Iris pigment epithelial cell (primary cell): ENCODE results near the gene AFAP1L2.

ENCODE experiments used
- DNase-seq: peaks from one replicate; pipeline ENCODE4 v3.0.0-alpha.2; 2011; ENCODE audit warnings: low read depth

Gene AFAP1L2

DNA sequence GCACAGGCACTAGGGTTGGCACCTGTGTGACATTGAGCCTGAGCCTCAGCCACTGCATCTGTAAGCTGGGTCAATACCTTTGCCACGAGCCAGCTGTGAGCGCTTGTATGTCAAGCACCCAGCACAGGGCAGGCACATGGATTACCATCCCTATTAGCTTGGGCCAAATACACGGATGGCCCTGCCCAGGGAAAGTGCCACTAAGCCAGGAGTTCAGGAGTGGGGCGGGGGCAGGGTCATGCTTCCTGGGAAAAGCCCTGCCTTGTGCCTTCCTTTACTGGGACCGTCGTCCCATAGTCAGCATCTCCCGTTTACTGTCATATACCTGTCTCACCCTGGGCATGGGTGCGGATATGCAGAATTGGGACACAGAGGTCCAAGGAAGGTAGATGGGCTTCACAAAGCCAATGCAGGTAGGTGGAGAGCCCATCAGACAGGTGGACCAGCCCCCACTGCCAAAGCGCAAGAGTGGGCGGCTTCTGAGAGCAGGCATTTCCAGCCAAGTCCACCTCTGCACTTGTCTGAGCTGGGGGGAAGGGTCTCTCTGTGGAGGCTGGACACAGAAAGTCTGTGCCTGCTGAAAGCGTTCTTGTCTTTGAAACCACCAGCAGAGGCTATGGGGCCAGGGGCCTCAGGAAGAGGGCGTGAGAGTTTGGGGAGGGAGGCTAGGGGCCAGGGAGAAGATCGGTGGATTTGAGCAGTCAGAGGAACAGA is 92.6 kb downstream of the AFAP1L2 start:
- DNase-seq, result no peak

DNA sequence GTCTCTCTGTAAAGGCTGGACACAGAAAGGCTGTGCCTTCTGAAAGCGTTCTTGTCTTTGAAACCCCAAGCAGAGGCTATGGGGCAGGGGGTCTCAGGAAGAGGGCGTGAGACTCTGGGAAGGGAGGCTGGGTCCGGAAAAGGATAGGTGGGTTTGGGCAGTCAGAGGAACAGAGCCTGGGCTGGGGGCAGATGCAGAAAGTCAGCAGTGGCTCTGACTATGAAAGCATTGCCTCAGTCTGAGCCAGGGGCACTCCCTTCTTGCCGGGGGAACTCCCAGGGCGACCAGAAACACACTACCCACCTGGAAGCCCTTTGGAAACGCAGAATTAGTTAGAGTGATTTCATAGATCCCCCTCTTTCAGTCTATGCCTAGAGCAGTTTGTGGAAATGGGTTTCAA is 93.3 kb downstream of the AFAP1L2 start:
- DNase-seq, result no peak

DNA sequence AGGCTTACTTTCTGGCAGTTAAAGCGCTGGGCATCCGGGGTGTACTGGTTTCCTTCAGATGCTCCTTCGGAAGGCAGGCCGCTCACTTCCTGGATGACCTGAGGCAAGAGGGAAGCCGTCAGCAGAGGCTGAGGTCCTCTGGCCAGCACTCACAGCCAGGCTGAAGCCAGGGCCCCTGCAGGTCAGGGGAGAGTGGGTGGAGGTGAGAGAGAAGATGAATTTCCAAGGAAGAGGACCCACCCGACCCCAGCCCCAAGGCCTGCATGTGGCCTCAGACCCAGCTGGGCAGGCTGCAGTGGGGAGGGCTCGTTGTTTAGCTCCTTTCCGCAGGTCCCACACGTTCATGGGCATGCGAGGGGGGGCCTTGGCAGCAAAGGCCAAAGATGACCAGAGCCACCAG is 94.0 kb downstream of the AFAP1L2 start:
- no peak for DNase-seq

DNA sequence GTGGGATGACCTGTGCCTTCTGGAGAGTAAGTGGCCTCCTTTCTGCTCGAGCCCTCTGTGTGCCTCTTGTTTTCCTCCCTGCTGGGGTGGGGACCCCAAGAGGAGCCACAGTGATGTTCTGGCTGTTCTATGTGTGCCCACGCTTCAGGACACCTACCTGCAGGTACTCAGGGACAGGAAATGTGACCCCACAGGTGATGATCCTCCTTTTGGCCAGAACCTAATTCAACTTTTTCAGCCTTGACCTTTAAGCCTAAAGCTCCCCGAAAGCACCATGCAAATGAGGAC is 95.0 kb downstream of the AFAP1L2 start:
- DNase-seq, result no peak

DNA sequence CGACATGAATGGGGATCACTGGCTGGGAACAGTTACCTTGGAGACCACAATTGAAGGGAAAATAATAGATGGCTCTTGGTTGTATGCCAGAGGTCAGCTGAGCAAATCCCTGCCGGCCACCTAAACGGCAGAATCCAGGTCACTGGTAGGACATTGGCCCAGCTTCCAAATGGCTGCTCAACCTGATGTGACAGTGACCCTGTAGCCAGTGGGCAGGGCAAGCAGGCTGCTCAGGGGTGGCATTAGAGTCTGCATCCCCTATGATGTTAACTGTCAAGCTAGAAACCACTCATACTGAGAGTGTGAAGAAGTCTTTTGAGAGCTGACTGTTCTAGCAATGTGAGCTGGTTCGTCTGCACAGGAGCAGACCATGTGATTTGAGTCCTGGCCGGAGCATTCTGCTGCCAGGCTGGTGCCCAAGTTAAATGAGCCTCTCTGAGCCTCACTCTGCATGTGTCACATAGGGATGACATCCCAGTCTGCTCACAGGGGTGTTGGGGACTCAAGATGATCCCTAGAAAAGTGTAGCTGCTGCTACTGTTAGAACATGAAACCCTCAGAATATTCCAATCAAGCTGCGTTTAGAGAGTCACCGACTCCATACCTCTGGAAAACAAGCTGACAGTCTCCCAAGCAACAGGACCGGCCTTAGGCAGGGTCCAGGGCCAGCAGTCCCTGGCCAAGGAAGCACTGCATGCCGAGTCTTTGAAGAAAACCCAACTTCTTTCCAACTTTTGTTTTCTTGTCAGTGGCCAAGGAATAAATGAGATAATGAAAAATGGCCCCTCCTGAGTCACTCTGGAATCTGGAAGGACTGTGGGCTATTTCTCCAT is 95.6 kb downstream of the AFAP1L2 start:
- DNase-seq, result peak; percentile 18

DNA sequence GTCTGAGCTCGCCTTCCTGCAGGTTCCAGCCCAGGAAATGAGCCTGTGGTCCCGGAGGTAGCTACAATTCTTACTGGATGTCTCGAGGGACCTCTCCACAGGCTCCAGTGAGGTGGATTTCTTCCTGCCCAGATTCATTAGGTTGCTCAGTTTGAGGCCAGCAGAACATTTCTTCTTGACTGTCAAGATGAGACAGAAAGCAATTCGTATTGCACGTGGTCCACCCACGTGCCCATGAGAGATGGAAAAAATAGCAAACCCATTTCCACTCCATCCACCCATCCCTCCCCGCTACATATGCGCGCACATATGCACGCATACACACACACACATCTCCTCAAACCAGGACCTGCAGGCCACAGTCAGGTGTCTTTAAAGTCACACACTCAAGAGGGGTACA is 96.6 kb downstream of the AFAP1L2 start:
- DNase-seq, result no peak

DNA sequence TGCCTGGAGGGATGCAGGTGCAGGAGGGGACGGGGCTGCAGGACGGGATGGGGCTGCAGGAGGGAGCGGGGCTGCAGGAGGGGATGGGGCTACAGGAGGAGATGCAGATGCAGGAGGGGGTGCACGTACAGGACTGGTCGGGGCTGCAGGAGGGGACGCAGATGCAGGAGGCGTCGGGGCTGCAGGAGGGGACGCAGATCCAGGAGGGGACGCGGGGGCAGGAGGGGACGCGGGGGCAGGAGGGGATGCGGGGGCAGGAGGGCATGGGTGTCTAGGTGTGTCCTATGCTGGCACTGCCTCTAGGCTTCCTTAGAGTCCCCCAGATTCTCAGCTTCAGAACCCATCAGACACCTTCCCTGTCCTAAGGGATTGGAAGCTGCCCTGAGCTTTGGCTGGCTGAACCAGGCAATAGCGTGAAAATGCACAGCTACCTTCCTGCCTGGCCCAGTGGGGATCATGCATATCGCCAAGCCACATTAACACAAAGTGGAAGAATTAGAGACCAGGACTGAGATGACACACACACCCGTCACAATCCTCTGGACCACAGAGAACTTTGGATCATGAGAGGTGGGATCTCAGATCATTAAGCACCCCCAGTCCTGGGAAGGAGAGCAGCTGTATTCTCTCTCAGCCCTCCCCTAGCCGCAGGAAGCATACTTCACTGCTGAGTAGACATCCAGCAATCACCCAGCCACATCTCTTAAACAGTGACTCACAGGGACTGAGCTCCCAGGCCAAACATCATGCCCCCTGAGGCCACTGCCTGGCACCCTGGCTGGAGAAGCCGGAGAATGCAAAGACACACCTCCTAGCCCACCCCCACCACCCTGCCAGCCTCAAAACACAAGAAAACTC is 98.0 kb downstream of the AFAP1L2 start:
- DNase-seq, result peak; percentile 92

DNA sequence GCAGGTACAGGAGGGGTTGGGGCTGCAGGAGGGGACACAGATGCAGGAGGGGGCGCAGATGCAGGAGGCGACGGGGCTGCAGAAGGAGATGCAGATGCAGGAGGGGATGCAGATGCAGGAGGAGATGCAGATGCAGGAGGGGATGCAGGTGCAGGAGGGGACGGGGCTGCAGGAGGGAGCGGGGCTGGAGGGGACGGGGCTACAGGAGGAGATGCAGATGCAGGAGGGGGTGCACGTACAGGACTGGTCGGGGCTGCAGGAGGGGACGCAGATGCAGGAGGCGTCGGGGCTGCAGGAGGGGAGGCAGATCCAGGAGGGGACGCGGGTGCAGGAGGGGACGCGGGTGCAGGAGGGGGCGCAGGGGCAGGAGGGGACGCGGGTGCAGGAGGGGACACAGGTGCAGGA is 98.8 kb downstream of the AFAP1L2 start:
- DNase-seq, result no peak

DNA sequence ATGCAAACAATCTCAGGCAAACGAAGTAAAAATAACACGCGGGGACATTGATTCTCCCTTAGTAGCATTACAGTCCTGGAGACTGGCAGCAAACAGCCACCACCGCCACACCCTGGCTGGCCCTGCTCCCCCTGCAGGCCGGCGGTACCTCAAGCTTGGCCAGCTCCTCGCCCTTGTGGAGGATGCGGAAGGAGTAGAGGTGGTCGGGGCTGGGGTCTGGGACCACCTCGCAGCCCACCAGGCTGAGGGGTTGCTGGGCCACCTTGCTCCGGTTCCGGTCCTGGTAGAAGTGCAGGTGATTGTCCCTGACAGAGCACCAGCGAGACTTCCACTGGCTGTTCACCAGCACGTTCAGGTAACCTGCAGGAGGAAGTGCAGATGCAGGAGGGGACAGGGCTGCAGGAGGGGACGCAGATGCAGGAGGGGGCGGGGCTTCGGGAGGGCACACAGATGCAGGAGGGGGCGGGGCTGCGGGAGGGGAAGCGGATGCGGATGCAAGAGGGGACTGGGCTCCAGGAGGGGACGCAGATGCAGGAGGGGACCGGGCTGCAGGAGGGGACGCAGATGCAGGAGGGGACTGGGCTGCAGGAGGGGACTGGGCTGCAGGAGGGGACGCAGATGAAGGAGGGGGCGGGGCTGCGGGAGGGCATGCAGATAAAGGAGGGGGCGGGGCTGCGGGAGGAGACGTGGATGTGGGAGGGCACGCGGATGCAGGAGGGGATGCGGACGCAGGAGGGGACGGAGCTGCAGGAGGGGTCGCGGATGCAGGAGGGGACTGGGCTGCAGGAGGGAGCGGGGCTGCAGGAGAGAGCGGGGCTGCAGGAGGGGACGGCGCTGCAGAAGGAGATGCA is 99.5 kb downstream of the AFAP1L2 start:
- no peak for DNase-seq

DNA sequence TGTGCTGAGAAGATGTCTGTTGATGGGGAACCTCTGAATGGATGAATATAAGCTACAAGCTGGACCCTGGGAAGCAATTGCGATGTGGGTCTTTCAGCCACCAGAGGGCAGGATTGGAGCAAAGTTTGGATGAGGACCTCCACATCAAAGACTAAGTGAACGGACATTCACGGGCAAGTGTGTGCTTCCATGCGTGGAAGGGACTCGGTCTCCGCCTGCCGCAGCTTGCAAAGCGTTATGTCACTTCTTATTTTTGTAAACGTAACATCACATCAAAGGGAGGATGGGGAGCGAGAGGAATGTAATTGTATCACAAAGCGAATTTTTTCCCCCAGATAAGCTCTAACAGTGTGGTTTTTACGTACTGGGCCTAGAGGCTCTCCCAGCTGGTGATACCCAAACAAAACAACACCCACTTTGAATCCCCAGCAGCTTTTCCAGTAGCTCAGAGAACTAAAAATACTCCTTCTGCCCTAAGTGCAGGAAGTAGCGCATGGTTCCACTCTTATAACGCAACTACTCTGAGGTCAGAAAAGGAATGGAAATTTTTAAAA is 100.2 kb downstream of the AFAP1L2 start:
- peak; percentile 84 for DNase-seq

DNA sequence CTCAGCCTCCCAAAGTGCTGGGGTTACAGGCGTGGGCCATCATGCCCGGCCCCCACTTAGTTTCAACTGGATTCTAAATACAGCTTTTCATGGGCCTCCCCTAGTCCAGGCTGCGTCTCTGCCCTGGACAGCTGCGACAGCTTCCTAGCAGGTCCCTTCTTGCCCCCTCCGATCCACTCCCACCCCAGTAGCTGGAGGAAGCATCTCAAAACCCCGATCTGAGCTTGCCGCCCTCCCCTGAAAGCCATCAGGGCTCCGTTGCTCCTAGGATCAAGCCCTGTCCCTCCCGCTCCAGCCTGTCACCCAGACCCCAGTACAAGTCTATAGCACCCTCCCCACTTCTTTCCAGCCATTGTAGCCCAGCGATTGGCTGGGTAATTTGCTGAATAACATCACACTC is 100.7 kb downstream of the AFAP1L2 start:
- no peak for DNase-seq

DNA sequence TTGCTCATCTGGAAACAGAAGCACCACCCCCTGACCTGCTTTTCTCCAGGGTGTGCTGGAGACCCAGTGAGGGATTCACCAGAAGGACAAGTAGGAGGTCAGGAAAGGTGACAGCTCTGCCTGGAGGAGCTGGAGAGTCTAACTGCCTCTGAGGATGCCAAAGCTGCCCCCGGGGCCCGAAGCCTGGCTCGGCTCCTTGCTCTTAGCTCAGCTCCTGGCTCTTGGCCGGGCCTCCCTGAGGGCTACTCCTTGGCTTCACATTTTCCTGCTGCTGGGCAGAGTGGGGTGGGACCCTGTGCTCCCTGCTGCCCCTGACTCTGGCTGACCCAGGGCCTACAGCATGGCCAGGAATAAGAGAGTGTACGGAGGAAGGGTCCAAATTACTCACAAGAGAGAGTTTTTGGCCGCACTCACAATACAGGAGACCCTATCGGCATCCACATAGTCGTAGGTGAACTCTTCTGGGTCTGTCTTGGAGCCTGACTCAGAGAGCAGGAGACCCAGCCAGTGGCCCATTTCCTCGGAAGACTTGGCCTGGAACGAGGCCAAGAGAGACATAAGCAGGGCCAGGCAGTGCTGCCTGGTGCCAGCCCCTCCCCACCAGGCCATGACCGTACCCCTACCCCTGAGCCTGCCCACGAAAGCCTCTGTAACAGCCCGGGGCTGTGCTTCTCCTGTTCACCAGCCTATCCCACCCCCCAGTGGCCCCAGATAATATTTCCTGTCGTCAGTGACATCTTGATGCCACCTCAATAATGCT is 102.2 kb downstream of the AFAP1L2 start:
- DNase-seq, result no peak

DNA sequence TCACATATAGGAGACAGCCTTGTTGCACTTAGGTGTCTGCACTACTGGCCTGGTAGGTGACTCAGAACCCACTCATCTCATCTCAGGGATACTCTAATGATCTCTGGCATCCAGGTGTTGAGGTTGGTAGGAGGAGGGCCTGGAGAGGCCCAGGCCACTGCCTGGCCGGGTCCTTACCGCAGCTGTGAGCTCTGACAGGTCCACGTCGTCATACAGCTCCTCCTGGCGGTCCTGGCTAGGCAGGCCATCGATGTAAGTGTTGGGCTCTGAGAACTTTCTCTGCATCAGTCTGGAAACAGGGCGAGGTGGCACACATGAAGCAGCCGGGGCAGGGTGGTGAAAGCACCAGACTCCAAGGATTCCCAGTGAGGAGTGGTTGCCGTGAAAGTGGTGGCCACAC is 103.1 kb downstream of the AFAP1L2 start:
- DNase-seq, result no peak

DNA sequence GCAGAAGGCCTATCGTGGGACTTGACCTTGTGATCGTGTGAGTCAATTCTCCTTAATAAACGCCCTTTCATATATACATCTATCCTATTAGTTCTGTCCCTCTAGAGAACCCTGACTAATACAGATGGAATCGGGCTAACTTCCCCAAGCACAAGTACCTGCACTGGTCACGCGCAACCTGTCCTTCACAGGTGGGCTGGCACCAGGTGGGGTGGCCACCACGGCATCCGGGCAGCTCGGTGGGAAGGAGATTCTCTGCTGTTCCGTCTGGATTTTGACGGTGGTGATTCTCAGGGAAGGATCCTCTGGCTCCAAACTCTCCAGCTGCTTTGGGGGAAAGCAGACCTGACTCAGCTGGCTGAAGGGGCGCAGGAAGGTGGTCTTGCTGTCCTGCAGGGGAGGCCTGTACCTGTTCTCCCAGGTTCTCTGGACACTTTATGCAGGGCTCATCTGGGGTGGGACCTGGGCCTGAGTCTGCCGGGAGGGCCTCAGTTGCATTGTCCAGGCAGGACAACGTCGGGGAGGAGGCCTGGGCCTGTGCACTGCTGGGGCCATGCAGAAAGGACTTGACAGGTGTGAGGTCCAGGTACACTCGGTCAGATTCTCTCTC is 104.2 kb downstream of the AFAP1L2 start:
- DNase-seq, result no peak

DNA sequence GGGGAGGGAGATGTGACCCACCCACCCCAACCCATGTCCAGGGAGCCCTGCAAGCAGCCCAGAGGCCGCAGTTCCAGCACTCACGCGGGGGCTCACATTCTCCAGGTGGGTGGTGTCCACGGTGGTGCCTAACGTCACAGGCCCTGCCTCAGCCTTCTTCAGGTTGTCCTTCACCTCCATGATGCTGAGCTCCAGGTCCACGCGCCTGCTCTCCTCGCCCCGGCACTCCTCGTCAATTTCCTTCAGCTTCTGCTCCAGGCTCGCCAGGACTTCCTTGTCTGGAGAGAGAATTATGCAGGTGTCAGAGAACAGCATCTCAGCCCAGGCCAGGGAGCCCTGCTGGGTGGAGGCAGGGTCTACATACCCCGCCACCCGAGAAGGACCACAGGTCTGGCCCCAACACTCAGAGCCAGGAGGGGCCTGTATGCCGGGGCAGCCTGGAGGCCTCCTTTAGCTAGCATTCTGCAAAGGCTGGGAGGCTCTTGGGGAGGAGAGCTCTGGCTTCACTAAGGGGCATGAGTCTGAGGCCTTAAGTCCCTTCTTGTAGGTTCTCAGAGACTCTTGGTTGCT is 107.1 kb downstream of the AFAP1L2 start:
- DNase-seq, result no peak

DNA sequence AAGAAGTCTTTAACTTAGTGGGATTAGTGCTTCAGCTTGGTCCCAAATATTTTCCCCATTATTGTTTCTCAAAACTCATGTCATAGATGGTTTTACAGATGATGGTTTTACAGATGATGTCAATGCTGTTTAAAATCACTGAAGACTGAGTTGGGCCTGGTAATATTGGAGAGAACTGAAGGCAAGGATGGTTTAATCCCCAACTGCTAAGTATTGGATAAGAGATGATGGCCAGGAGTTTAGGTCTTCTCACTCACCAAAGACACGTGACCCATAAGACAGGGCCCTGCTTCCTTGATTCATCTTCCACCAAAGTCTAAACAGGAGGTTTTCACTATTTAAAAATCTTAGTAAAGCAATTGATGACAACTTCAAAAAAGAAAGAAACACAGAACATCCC is 108.9 kb downstream of the AFAP1L2 start:
- no peak for DNase-seq

DNA sequence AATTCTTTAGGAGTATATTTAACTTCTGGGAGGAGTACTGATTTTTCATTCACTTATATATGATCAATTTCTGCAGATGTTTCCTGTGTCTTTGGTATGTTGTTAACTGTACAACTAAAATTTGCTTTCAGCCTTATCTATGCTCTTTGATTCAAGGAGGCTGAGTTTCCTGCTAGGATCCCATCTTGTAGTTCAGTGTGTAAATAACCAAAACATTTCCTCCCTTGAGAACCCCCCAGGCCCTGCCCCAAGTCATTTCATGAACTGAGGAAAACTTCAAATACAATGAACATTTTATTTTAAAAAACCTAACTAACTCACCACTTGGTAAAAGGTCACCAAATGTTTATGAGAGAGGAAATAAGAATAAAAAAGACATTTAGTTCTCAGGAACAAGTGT is 109.8 kb downstream of the AFAP1L2 start:
- no peak for DNase-seq

DNA sequence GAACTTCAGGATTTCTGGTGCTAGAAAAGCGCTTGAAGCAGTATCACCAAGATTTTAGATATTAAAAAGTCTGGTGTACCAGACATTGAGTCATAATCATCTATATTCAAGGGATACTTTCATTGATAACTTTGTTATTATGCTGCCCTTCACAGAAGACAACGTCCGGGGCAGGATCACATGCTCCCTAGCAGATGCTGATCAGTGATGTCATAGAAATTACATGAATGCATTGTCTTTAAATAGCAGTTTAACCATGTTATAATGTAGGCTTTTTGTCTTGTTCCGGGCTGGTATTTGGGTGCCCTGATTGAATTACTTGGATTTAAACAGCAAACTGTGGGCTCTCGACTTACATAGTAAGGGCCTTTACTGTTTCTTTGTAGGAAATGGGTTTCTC is 111.2 kb downstream of the AFAP1L2 start:
- no peak for DNase-seq

DNA sequence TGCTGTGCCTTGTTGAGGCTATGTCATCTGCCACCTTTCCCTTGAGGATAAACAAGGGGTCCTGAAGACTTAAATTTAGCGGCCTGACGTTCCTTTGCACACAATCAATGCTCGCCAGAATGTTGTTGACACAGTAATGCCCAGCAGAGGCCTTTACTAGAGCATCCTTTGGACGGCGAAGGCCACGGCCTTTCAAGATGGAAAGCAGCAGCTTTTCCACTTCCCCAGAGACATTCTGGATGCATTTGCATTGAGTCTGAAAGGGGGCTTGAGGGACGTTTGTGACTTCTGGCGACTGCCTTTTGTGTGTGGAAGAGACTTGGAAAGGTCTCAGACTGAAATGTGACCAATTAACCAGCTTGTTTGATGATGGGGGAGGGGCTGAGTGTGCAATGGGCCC is 112.8 kb downstream of the AFAP1L2 start:
- no peak for DNase-seq

DNA sequence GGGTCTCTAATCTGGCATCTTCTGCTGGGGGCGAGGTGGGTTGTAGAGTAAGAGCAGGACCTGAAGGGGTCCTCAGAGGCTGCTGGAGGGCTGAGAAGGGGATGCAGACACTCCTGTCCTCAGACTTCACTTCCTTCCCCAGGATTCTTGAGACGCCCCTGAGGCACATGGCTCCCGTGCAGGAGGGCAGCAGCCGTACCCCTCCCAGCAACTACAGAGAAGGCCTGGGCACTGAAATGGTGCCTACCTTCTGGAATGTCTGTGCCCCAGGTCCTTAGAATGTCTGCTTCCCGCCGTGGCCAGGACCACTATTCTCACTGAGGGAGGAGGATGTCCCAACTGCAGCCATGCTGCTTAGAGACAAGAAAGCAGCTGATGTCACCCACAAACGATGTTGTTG is 113.2 kb downstream of the AFAP1L2 start:
- DNase-seq, result no peak
